Gastrocnemius medialis (tissue), 4 donors: ENCODE results near the gene TRIM29. TPM values are rescaled to one million over a fixed set of nuclear protein-coding genes. Genes with fewer than 3 reads are reported as not detected.

ENCODE experiments used
- ATAC-seq, 2 donors: fragments of 150-250 bp; one replicate each; pipeline ENCODE4 v1.9.1; 2016
- DNase-seq, 2 donors: peaks; one replicate each; pipeline ENCODE4 v3.0.0-alpha.2; 2019
- H3K27ac ChIP-seq, 4 donors: fragments of 200-600 bp; sonication (generic); 1 replicate in 1 of 4; 2 replicates in 3 of 4; pipeline ENCODE4 v1.5.1; 2016 to 2018; ENCODE audit warnings: mild to moderate bottlenecking in 2 of 4, moderate library complexity in 1 of 4
- H3K27me3 ChIP-seq, 3 donors: fragments of 200-600 bp; sonication (generic) in 2 of 3; 1 replicate in 1 of 3; 2 replicates in 2 of 3; pipeline versions ENCODE4 v1.5.1 to v1.6.0; 2016 to 2019; ENCODE audit warnings: mild to moderate bottlenecking in 1 of 3, moderate library complexity in 1 of 3
- H3K36me3 ChIP-seq, 2 donors: fragments of 200-600 bp; sonication (generic) in 1 of 2; one replicate each; pipeline ENCODE4 v1.5.1; 2017 to 2018
- H3K4me1 ChIP-seq, 2 donors: fragments of 200-600 bp; sonication (generic) in 1 of 2; one replicate each; pipeline ENCODE4 v1.5.1; 2016 to 2017; ENCODE audit warnings: mild to moderate bottlenecking in 2 of 2
- H3K4me3 ChIP-seq, 4 donors: fragments of 200-600 bp; sonication (generic) in 3 of 4; 1 replicate in 1 of 4; 2 replicates in 3 of 4; pipeline ENCODE4 v1.5.1; 2016 to 2019; ENCODE audit warnings: mild to moderate bottlenecking in 2 of 4
- H3K9me3 ChIP-seq, 3 donors: fragments of 200-600 bp; sonication (generic) in 2 of 3; 1 replicate in 1 of 3; 2 replicates in 2 of 3; pipeline ENCODE4 v1.5.1; 2016 to 2019
- POLR2A ChIP-seq, 2 donors: fragments of 450-650 bp; IDR thresholded peaks; one replicate each; pipeline ENCODE4 v1.6.1; 2017; ENCODE audit warnings: antibody characterized with exemption in 2 of 2, mild to moderate bottlenecking in 2 of 2, moderate library complexity in 2 of 2
- in situ Hi-C, 4 donors: fragments of 200-750 bp; cut with MboI; loops; one replicate each; pipeline versions ENCODE4 v1.15.0 to v1.8.0; 2017; ENCODE audit warnings: low sequenced_read_pairs in 4 of 4
- intact Hi-C: fragments of 100-400 bp; cut with DNase I; formaldehyde crosslinking; loops from one replicate; pipeline ENCODE4 v1.15.1; 2023; ENCODE audit warnings: low total_unique reads
- total RNA-seq, 4 donors: library from RNA; depleted of rRNA; stranded (reverse); fragments of >200 nt; gene quantifications; one replicate each; pipeline versions ENCODE4 v1.1.0 to v1.2.3, GENCODE V29; 2016
- TF ChIP-seq, protein P1 (sequence below), 5 experiments: fragments of 450-650 bp in 3 of 5; fragments of 200-600 bp in 2 of 5; sonication (generic) in 2 of 5; IDR thresholded peaks in 4 of 5; conservative IDR thresholded peaks in 1 of 5; 1 replicate in 4 of 5; 2 replicates in 1 of 5; pipeline ENCODE4 v1.5.1; 2016 to 2019; ENCODE audit warnings: antibody characterized with exemption in 5 of 5, mild to moderate bottlenecking in 3 of 5, moderate library complexity in 3 of 5

Gene TRIM29
- total RNA-seq, 4 donors from 2014 or later, result 0.65 to 2.9 (median 0.95) TPM; not detected in 1

DNA sequence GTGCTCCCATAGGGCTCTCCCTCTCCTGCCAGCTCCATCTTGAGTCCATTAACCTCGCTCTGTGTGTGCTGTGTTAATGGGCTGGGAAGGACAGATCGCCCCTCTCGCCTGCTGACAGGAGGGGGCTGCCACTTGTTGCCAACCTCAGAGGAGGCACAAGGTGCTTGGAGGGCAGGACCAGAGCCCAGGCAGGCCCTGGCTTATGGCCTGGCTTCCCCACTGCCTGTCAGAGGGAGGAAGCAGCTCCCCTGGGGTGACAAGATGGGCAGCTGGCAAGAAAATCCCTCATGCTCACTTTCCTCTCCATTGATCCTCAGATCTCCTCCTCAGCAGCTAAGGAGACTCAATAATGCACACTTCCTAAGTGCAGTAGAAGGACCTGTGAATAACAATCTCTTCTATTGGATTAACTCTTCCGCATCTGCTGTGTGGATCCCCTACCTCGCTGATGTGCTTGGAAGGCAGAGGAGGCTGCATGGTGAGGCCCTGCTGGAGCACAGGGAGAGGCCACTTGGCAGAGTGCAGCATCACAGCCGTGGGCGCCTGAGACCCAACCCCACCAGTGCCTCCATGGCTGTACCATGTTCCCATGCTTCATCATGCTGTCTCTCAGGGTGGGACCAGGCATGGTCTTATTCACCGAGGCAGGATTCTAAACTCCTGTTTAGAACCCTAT is 70.3 kb downstream of the TRIM29 start:
- Histone ChIP-seq H3K4me3 (no peak overlapping the region), H3K27ac (no peak overlapping the region), H3K27me3 (no peaks in the 10 kb centered on the region), H3K4me1 (no peaks in the 10 kb centered on the region), H3K9me3 (no peaks in the 10 kb centered on the region), H3K36me3 (no peaks in the 10 kb centered on the region)
- DNase-seq (no peak), ATAC-seq (no peak)
- intact Hi-C loops (no loop called here), in situ Hi-C loops (no loop called here)
- TF ChIP-seq POLR2A (IDR thresholded peaks at IDR 0.05), result no peak
- TF ChIP-seq, protein P1, sequence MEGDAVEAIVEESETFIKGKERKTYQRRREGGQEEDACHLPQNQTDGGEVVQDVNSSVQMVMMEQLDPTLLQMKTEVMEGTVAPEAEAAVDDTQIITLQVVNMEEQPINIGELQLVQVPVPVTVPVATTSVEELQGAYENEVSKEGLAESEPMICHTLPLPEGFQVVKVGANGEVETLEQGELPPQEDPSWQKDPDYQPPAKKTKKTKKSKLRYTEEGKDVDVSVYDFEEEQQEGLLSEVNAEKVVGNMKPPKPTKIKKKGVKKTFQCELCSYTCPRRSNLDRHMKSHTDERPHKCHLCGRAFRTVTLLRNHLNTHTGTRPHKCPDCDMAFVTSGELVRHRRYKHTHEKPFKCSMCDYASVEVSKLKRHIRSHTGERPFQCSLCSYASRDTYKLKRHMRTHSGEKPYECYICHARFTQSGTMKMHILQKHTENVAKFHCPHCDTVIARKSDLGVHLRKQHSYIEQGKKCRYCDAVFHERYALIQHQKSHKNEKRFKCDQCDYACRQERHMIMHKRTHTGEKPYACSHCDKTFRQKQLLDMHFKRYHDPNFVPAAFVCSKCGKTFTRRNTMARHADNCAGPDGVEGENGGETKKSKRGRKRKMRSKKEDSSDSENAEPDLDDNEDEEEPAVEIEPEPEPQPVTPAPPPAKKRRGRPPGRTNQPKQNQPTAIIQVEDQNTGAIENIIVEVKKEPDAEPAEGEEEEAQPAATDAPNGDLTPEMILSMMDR (IDR thresholded peaks at IDR 0.05 in 4 of 5, conservative IDR thresholded peaks at IDR 0.05 in 1 of 5), result no peak

DNA sequence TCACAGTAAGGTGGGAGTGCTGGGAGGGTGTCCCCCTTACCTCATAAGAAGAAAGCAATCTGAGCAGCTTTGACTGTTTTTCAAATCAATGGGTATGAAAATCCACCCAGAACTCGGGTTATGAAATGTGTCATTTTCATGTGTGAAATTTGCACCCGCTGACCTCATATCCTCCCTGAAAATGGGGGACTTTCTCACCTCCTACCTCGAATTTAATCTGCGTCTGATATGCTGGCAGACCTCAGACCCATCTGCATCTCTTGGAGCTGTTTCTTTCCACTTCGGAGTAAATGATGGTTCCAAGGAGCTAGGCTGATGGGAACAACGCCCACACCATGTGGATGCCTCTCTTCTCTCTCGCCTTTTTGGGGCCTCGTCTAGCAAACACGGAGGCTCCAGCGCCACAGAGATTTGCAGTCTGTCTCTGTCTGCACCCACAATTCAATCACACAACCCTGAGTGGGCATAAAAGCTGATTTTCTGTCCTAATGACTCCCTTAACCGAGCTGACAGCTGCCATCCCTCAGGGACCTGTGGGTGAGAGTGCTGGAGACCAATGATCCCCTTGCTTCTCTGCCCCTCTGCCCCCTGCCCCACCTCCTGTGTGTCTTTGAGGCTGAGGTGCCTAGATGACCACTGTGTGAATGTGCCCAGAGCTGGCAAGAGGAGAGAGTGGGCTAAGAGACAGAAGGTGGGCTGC is 71.0 kb downstream of the TRIM29 start:
- intact Hi-C loops (no loop called here), in situ Hi-C loops (no loop called here)
- H3K36me3 ChIP-seq, result no peaks in the 10 kb centered on the region
- H3K27ac ChIP-seq, result no peak overlapping the region
- H3K9me3 ChIP-seq, result no peaks in the 10 kb centered on the region
- H3K4me3 ChIP-seq, result no peak overlapping the region
- no peaks in the 10 kb centered on the region for H3K4me1 ChIP-seq
- H3K27me3 ChIP-seq, result no peaks in the 10 kb centered on the region
- ATAC-seq (no peak), DNase-seq (no peak)
- TF ChIP-seq, protein P1 (IDR thresholded peaks at IDR 0.05 in 4 of 5, conservative IDR thresholded peaks at IDR 0.05 in 1 of 5), result no peak
- TF ChIP-seq POLR2A (IDR thresholded peaks at IDR 0.05), result no peak

DNA sequence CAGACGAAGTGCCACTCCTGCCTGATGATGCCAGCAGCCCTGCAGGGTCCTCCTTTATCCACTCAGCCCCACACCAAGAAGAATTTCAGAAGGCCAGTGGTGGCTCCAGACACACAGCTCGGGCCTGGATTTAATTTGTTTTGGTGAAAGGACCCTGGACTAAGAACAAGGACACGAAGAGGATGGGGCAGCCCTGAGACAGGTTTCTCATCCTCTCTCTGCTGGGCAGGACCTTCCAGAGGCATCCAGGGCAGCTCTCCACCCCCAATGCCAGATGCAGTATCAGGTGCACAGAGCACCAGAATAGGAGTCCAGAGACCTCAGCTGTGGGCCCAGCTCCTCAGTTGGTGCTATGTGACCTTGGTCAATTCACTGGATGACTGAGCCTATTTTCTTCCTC is 72.0 kb downstream of the TRIM29 start:
- in situ Hi-C loops (no loop called here), intact Hi-C loops (no loop called here)

DNA sequence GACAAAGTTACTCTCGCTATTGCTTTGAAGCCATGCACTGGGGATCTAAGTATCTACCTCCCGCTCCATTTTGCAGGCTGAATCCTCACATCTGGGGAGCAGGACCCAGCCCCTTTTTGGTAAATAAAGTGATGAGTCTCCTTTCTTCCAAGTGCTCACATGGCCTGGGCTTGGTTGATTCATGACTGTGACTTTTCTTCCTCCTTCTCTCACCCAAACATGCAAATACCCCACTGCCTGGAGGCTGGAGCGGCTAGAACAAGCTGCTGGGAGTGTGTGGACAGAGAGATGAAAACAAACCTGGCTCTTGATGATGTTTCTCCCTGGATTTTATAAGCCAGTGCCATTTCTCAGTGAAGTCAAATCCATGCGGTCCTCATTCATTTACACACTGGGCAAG is 72.7 kb downstream of the TRIM29 start:
- TF ChIP-seq POLR2A (IDR thresholded peaks at IDR 0.05), result no peak
- TF ChIP-seq, protein P1 (IDR thresholded peaks at IDR 0.05 in 4 of 5, conservative IDR thresholded peaks at IDR 0.05 in 1 of 5), result no peak
- in situ Hi-C loops (no loop called here), intact Hi-C loops (no loop called here)
- Histone ChIP-seq H3K4me3 (no peak overlapping the region), H3K27me3 (no peaks in the 10 kb centered on the region), H3K4me1 (no peaks in the 10 kb centered on the region), H3K27ac (no peak overlapping the region), H3K36me3 (no peaks in the 10 kb centered on the region), H3K9me3 (no peaks in the 10 kb centered on the region)
- DNase-seq (no peak), ATAC-seq (no peak)

More for the DNA sequence above, 72.0 kb downstream of the TRIM29 start:
- no peaks in the 10 kb centered on the region for H3K4me1 ChIP-seq
- H3K36me3 ChIP-seq, result no peaks in the 10 kb centered on the region
- no peak overlapping the region for H3K27ac ChIP-seq
- no peaks in the 10 kb centered on the region for H3K27me3 ChIP-seq
- no peak for ATAC-seq
- no peaks in the 10 kb centered on the region for H3K9me3 ChIP-seq
- no peak for TF ChIP-seq POLR2A (IDR thresholded peaks at IDR 0.05)
- TF ChIP-seq, protein P1 (IDR thresholded peaks at IDR 0.05 in 4 of 5, conservative IDR thresholded peaks at IDR 0.05 in 1 of 5), result no peak
- no peak overlapping the region for H3K4me3 ChIP-seq
- DNase-seq, result no peak
